ENCODE data around the gene ATAD3B.
"Not testable (repeated sequence)": the region's sequence is repeated elsewhere in the genome, so short reads cannot be mapped to it uniquely, and the experiment has no call there.

The ATAD3B gene

DNA sequence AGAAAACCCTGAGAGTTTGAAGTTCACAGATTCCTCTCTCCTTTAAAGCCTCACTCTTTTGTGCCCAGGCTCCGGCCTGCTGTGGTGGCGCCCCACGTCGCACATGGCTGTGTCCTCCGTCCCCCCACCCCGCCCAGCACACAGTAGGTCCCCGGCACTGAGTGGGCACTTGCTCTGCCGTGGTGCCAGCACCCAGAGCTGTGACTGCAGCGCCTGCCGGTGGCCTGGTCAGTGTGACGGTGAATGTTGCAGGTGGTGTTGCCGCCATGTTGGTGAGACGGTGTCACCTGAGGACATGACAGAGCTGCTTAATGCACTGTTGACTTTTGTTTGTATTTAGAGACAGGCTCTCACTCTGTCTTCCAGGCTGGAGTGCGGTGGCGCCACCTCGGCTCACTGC lies 18.7 kb upstream of the ATAD3B start:
- no peak for DNase-seq

DNA sequence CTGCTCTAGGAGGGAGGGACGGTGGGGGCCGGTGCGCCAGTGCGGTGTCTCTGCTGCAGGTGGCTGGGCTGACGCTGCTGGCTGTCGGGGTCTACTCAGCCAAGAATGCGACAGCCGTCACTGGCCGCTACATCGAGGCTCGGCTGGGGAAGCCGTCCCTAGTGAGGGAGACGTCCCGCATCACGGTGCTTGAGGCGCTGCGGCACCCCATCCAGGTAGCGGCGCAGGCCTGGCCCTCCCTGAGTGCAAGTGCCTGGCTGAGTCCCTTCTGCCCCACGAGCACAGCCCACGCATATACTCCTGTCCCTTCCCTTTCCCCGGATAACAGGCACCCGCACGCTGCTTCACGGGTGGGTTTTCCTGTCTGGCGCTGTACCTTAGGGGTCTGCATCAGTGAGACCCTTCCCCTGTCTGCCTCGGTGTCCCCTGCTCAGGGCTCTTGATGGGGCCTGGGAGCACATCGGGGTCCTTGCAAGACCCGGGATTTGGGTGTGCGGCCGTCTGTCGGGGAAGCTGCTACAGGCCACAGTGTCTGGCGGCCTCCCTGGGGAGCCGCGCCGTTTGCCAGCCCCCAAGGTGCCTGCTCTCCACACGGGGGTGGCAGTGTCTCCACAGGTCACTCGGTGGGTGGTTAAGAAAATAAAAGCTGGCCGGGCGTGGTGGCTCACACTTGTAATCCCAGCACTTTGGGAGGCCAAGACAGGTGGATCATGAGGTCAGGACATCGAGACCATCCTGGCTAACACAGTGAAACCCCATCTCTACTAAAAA lies 17.1 kb upstream of the ATAD3B start:
- not testable (repeated sequence) for DNase-seq

DNA sequence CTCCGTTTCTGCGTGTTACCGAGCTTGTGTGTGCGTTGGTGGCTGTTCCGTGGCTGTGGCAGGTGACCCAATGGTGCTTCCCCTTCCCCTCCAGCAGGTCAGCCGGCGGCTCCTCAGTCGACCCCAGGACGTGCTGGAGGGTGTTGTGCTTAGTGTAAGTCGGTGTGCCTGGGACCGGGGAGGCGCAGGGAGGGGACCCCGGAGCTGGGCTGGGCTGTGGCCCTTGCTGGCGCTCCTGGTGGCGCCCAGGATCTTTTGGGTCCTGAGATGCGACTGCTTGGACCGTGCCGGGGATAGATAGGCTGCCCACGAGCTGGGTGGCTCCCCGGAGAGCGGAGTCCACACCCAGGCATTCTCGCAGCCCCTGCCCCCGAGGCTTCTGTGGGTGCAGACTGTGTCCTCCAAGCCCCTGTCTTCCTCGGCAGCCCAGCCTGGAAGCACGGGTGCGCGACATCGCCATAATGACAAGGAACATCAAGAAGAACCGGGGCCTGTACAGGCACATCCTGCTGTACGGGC lies 16.1 kb upstream of the ATAD3B start:
- no peak for DNase-seq

DNA sequence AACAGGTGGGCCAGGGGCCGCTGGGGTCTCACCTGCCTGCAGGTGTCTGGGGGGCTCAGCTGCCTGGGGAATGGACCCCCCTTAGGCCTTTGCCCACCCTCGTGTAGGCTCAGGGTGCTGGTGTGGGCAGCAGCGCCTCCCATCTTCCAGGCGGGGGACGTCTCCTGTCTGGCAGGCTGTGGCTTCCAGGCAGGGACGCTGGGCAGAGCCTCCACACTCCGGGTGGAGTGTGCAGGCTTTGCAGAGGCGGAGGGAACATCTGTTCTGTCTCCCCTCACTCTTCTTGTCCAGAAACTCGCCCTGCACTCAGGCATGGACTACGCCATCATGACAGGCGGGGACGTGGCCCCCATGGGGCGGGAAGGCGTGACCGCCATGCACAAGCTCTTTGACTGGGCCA lies 15.6 kb upstream of the ATAD3B start:
- DNase-seq = not testable (repeated sequence)

DNA sequence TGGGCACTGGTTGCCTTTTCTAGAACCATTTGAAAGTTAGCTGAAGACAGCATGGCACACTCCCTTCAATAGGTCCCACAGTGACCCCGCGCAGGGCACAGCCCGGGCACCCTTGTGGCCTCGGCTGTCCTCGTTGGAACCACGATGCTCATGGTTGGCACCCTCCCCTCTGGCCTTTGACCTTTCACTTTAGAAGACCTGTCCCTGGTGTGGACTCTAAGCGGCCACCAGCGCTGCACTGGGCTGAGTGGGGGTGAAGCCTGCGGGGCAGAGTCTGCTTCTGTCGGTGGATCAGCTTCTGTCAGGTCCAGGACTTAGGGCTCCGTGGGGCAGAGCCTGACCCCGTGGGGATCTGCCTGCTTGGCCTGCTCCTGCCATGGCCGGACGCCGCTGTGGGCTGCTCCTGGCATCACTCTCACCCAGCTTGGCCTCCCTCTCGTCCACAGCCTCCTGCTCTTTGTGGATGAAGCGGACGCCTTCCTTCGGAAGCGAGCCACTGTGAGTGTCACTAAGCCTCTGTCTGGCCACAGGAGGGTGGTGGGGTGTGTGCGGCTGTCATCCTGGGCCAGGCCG lies 14.8 kb upstream of the ATAD3B start:
- not testable (repeated sequence) for DNase-seq

DNA sequence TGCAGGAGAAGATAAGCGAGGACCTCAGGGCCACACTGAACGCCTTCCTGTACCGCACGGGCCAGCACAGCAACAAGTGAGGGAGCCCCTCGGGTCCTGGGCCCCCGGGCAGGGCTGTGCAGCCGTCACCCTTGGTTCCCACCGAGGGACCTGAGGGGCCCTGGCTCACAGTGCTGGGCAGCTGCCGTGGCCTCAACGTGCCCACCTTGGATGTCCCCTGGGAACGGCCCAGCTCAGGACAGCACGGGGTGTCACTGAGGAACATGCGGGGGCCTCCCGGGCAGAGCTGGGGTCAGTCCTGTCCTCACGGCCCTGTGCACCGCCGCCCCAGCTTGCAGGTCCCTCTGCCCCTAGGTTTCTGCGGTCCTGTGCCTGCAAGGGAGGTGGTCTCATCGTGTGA lies 12.4 kb upstream of the ATAD3B start:
- not testable (repeated sequence) for DNase-seq

DNA sequence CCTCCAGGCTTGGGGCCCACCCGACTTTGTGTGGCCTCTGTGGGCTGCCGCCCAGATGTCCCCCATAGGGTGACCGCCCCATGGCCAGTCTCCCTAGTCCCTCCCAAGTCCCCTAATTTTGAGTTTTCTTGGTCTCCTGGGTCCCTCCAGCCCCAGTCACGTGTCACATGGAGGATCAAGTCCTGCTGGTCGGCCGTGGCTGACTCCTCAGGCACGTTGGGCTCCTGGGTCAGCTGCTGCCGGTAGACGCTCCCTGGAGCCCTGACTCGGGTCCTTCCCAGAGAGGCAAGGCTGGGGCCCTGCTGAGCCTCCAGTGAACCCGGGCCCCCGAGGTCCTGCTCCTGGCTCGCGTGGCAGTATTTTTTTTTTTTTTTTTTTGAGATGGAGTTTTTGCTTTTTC lies 11.9 kb upstream of the ATAD3B start:
- not testable (repeated sequence) for DNase-seq

DNA sequence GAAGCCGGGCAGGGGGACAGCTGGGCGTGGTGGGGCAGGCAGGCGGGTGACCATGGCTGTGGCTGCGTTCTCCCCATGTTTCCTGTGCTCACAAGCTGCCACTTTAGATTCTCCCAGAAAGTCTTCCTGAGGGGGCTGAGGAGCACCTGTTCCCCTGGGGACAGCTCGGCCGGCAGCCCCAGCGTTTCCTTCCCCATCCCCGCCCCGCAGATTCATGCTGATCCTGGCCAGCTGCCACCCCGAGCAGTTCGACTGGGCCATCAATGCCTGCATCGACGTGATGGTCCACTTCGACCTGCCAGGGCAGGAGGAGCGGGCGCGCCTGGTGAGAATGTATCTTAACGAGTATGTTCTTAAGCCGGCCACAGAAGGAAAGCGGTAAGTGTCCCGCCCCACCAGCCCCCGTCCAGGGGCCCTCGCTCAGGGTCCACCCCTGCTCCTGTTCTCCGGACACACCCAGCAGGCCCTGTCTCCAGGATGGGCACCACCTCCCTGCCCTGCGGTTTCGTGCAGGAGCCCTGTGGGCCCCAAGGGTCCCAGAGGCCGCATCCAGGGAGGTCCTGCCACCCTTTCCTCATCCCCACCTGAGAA lies 10.9 kb upstream of the ATAD3B start:
- no peak for DNase-seq

DNA sequence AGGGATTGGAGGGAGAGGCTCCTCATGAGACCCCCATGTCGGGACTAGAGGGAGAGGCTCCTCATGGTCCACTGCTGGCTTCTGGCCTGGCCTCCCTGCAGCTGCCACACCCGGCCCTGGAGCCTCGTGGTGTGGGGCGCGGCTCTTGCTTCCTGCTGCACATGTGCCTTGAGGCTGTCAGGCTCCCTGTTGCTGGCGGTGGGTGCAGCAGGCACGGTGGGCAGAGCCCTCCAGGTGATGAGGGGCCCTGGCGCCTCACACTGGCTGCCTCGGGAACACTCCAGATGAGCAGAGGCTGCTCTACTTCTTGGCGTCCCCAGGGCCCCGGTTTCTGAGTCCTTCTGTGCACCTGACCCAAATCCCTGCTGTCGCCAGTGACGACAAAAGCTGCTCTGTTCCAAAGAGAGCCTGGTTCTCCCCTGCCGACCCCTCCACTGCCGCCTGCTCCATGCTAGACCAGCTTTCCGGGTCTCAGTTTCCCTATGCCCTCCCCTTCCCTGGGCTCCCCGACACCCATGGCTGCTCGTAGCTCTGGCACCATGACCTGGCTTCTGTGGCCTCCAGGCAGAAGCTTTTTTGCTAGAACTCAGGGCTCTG lies 9.7 kb upstream of the ATAD3B start:
- DNase-seq = no peak

DNA sequence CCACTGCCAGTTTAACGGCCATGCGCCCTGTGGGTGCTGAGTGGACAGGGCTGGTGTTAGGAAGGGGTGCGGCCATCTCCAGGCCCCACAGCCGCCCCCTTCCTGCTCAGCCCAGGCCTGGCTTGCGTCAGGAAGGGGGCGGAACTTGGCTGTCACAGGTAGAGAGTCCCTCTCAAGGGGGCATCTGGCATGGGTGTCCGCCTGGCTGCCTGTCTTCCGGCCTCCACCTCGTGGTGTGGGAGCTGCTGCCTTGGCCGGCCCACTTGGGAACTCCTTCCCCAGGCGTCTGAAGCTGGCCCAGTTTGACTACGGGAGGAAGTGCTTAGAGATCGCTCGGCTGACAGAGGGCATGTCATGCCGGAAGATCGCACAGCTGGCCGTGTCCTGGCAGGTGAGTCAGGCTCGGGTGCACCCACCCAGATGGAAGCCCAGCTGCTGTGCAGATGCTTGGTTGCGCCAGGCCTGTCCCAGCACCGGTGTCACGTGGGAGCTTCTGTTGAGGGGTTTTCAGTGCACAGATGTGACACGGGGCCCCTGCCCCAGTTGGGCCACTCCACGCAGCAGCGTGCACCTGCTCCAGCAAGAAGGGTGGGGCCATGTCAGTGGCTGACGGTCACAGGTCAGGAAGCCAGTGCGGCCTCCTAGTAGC lies 9.1 kb upstream of the ATAD3B start:
- DNase-seq = no peak

DNA sequence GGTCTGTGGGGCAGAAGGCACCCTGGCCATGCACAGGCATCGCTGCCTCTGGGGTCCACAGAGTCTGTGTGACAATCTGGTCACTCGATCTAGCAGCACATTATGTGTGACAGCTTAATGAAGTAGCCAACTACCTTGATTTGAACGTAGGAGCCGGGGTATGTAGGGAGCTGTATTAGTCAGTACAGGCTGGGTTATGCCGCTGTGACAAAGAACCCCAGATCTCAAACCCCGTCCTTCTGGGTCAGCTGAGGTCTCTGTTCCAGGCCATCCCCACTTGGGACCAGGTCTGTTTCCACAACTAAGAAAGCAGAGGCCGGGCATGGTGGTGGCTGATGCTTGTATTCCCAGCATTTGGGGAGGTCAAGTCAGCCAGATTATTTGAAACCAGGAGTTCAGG lies 8.3 kb upstream of the ATAD3B start:
- DNase-seq = no peak

DNA sequence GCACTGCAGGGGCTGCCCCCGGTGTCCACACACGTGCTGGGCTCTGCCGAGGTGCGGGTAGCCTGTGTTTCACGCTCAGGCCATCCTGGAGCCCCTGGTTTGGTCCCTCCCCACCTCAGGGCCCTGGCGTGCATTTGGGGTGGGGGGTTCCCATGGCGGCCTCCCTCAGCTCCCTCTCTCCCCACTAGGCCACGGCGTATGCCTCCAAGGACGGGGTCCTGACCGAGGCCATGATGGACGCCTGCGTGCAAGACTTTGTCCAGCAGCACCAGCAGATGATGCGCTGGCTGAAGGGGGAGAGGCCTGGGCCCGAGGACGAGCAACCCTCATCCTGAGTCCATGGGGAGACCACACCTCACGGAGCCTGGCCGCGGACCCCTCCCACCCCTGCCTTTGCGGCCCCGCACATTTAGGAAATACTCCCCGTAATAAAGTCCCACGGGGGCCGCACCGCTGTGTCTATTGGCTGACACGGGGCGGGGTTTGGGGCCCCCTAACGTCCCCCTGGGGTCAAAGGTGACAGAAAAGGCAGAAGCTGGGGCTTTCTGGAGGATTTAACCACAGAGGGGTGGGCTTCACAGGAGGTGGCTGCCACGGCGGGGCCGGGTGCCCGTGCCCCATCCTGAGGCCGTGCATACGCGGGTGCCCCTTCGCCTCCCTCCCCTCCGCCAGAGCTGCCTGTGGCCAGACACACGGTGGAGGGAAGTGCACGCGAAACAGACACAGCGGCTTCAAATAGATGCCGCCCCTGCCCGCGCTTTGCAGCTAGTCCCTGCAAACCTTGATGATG lies 3.2 kb upstream of the ATAD3B start:
- not testable (repeated sequence) for DNase-seq

DNA sequence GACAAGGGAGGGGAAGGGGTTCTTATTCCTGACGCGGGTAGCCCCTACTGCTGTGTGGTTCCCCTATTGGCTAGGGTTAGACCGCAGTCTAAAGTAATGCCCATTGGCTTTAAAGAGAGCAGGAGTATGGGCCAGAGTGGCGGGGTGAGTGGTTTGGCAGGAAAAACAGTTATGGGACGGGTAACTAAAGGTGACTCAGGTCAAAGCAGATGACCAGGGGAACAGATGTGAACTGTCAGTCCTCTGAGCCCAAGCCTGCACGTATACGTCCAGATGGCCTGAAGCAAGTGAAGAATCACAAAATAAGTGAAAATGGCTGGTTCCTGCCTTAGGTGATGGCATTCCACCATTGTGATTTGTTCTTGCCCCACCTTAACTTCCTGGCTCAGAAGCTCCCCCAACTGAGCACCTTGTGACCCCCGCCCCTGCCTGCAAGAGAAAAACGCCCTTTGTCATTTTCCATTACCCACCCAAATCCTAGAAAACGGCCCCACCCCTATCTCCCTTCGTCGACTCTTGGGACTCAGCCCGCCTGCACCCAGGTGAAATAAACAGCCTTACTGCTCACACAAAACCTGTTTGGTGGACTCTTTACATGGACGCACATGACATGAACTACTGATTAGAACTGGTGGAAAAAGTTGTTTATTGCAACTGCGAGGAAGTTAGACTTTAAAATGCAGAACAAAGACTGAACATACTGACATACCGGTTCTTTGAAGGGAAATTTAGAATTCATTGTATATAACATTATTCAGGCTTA lies 758 bp upstream of the ATAD3B start:
- DNase-seq = no peak

DNA sequence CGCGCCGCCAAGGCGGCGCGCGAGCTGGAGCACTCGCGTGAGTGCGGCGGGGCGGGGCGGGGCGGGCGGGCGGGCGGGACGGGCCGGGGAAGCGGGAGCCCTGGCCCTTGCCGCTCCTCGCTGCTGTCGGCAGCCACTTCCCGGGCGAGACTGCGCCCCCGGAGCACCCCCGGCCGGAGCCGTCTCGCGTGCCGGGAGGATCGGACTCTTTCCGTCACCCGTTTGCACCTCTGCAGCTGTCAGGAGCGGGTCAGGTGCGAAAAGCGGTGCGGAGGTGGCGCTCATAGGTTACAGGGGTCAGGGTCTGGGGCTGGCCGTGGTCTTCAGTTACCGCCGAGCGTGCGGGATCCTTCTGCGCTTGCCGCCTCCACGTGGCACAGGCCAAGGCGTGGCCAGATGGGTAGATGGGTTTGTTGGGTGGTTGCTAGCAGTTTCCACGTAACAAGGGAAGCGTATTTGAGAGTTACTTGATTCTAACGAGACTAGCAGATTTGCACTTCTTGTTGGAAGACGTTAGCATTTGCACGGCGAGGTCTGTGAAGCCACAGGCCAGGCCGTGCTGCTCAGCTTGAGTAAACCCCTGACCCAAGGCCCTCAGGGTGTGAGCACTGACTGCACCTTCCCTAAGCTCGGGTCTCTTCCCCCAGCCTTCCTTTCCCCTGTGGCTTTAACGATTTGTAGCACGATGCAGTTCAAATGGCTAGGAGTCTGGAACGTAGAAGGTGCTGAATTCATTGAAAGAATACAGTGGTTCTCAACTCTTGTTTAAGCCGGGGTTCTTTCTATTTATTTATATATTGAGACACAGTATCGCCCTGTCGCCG lies 700 bp downstream of the ATAD3B start:
- not testable (repeated sequence) for DNase-seq

DNA sequence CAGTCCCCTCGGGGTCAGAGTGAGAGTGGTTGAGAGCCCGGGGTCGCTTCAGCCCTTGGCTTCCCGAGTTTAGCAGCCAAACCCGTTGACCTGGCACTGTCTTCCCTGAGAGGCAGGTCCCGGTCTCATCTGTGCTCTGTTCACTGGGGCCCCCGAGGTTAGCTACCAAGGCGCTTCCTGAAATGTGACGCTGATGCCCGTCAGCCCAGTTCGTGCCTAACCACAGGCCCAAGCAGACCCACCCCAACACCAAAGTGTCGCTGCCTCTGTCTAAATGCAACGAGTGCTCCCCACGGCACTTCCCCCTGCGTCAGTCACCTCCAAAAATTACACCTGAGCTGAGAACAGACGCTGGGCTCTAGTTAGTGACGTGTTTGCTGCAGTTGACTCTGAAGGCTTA lies 4.4 kb downstream of the ATAD3B start:
- DNase-seq = not testable (repeated sequence)

DNA sequence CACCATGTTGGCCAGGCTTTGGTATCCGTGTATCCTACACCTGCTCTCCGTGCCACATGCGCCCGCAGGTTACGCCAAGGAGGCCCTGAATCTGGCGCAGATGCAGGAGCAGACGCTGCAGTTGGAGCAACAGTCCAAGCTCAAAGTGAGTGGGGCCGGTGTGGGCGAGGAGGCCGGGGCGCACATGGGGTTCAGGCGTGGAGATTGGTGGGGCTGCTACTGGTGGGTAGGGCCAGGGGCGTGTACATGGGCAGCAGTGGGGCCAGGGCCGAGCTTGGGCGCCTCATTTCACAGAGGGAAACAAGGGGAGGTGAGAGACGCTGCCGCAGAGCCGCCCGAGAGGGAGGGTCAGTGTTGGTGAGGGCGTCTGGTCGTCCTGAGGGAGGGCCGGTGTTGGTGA lies 5.6 kb downstream of the ATAD3B start:
- DNase-seq = no peak

DNA sequence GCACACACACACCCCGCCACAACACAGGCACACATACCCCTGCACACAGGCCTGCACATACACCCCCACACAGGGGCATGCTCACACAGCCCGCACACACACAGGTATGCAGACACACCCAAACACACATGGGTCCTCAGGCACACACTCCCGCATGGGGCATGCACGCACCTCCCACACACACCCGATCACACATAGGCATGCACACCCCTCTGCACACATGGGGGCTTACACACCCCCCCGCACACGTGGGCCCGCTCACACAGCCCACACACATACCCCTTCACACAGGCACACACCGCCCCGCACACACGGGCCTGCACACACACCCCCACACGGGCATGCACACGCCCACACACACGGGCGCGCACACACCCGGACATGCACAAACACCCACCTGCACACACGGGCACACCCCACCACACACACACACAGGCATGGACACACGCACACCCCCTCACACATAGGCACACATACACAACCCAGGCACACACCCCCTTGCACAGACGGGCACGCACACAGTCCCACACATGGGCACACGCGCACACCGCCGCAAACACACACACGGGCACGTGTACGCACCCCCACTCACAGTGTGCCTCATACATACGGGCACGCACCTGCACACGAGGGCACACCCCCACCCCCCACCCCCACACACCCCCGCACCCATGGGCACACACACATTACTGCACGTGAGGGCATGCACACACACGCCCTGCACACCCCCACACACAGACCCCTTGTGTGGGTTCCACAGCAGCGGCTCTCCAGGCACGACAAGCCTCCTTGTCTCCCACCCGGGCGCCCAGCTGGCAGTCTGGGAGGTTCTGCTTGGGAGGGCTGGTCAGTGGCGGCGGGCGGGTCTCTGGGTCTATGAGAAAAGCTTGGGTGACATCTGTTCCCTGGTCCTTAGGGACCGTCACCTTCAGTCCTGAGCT lies 8.3 kb downstream of the ATAD3B start:
- DNase-seq = no peak

DNA sequence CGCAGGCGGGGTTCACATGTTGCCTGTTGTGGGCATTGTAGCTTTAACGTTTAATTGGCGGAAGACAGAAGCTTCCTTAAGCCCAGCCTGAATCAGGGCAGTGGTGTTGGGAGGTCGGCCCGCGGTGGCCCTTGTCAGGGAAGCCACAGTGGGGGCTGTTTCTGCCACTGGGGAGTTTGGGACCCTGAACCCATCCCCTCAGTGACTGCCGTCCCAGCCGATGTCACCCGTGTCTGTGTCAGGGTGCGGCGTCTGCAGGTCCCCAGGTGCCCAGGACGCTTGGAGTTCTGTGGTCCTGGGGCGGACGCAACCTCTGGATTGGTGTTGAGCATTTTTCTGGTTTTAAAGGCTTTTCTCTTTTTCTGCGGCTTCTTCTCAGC lies 8.9 kb downstream of the ATAD3B start:
- DNase-seq = not testable (repeated sequence)

DNA sequence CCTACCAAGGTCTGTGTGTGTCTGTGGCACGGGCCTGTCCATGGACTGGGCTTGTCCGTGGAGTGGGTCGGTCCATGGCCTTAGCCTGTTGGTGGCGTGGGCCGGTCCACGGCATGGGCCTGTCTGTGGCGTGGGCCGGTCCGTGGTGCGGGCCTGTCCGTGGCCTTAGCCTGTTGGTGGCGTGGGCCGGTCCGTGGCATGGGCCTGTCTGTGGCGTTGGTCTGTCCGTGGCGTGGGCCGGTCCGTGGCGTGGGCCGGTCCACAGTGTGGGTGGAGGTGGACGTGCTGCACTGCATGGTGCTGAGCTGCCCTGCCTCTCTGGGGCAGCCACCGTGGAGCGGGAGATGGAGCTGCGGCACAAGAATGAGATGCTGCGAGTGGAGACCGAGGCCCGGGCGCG lies 10.2 kb downstream of the ATAD3B start:
- not testable (repeated sequence) for DNase-seq

DNA sequence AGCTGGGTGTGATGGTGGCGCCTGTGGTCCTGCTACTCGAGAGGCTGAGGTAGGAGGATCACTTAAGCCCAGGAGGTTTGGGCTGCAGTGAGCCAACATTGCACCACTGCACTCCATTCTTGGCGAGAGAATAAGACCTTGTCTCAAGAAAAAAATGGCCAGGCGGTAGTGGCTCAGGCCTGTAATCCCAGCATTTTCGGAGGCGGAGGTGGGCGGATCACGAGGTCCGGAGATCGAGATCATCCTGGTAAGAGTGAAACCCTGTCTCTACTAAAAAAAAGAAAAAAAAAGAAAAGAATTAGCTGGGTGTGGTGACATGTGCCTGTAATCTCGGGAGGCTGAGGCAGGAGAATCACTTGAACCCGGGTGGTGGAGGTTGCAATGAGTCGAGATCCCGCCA lies 11.3 kb downstream of the ATAD3B start:
- no peak for DNase-seq

All from NCI-H1092 treated with DMSO at 0.1 percent for 48 hours (cell line).